Stromal cell of bone marrow (primary cell): Measurements from ENCODE around the gene FCER1G.

Experiments used
- DNase-seq: peaks from one replicate; pipeline ENCODE4 v3.0.0-alpha.2; 2012; ENCODE audit warnings: low read depth

Gene FCER1G

DNA sequence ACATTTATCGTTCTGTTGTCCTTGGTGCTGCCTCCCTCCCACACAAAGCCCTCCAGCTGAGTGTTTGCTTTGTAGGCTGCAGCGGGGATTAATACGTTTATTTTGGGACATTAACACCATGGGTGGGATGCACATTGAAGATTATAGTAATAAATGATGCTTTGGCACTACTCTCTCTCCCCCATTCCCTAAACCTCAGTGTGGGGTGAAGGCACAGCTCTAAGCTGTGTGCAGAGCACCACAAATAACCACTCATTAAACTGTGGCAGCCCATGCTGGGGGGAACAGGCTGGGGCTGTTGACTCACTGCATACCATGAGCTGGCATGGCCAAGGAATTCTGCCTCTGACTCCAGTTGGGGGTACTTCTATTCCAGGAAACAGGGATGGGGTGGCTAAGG, 51.1 kb downstream of the FCER1G start:
- DNase-seq = no peak

GRCh38 chr1:161266836-161267235, 51.7 kb downstream of the FCER1G start:
- DNase-seq = no peak

- DNase-seq = no peak
These were observed 52.2 kb downstream of the FCER1G start for GRCh38 chr1:161267321-161267720.
